GM18907 (cell line): ENCODE results near the gene PAPLN.

Experiments used
- ATAC-seq: cut with Tn5 transposase; IDR thresholded peaks from one replicate; pipeline ENCODE4 v1.9.1; 2021; ENCODE audit warnings: mild to moderate bottlenecking, moderate library complexity; ENCODE audit not compliant: unreplicated experiment

The PAPLN gene

DNA sequence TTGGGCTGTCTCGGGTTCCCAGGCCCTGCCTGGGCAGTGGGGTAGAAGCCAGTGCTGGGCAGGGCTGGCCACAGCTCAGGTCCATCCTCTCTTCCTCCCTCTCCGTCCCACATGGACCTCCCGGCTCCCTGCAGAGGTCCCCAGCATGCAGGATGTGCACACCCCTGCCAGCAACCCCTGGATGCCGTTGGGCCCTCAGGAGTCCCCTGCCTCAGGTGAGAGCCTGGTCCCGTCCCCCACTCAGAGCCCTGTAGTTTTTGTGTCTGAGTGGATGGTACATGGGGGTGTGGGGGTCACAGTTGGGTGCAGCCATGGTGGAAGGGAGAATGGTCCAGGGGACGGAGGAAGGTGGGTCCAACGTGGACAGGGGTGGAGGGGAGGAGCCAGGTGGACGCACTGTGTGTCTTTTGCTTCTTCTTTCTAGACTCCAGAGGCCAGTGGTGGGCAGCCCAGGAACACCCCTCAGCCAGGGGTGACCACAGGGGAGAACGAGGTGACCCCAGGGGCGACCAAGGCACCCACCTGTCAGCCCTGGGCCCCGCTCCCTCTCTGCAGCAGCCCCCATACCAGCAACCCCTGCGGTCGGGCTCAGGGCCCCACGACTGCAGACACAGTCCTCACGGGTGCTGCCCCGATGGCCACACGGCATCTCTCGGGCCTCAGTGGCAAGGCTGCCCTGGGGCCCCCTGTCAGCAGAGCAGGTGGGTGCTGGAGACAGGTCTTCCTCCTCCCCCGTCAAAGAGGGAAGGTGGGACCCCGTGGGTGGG, 21.7 kb downstream of the PAPLN start:
- ATAC-seq: no peak

DNA sequence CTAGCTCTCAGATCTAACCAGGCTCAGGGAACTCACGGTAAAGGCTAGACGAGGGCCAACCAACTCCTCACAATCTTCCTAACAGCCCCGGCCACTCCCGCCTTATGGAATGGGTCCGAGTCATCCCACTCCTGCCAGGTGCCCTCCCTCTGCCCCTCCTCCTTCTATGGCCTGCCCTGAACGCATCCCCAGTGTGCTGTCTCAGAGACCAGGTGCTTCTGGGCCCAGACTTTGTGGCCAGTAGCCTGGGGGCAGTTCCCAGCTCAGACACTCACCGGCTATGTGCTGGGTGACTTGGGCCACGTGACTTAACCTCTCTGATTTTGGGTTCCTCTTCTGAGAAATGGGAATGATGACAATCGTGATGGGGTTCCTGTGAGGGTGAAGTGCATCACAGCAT, 22.5 kb downstream of the PAPLN start:
- no peak for ATAC-seq

DNA sequence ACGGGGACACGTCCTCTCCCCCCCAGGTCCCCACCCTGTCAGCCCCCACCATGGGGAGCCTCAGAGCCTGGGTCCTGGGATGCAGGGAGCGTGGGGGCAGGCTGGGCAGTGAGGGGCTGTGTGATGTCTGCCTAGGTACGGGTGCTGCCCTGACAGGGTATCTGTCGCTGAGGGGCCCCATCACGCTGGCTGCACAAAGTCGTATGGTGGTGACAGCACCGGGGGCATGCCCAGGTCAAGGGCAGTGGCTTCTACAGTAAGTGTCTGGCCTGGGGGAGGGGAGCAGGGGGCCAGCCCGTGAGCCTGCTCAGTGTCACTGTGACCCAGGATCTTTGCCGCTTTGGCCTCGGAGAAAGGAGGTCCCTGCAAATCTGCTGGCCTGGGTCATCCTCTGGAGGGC, 23.3 kb downstream of the PAPLN start:
- ATAC-seq: no peak

DNA sequence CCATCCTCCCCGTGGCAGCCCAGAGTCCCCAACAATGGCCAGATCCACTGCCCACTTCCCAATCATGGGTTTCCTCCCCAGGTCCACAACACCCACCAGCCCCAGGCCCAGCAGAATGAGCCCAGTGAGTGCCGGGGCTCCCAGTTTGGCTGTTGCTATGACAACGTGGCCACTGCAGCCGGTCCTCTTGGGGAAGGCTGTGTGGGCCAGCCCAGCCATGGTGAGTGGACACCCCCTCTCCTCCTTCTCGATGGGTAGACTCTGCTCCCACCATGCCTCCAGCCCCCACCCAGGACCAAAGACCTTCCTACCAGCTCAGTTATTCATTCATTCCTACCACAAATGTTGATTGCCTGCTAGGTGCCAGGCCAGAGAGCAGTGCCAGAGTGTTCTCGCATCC, 23.8 kb downstream of the PAPLN start:
- ATAC-seq: no peak

DNA sequence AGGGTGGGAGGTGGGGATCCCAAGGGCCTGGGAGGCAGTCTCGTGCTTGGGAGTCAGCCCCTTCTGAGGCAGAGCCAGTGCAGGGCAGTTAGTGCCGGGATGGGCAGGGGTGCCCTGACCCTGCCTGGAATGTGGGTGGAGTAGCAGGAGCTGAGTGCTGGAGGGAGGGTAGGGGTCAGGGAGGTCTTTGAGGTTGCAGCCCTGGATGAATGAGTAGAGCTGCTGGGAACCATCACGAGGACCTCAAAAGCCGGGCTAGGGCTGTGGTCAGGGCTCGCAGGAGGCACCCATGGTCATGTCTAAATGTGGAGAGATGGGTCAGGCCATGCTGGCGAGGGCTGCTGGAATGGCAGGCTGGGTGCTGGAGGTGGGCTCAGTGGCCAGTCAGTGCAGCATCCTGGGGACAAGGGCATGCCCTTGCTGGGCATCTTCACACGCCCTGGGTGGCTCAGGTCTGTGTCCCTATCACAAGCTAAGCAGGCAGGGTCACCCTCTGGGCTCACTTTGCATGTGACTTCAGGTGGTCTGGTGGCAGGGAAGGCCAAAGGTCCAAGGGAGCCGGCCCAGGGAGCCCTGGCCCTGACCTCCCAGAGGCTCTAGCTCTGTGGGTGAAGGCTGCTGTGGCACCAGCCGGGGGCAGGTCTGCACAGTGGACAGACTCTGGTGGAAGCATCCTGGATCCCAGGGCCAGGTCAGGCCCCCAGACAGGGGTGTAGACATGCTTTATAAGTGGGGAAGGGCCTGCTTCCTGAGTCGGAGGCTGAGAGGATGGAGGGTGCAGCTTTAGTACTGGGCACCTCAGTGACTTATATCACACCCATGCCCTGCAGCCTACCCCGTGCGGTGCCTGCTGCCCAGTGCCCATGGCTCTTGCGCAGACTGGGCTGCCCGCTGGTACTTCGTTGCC, 24.5 kb downstream of the PAPLN start:
- ATAC-seq: no peak

DNA sequence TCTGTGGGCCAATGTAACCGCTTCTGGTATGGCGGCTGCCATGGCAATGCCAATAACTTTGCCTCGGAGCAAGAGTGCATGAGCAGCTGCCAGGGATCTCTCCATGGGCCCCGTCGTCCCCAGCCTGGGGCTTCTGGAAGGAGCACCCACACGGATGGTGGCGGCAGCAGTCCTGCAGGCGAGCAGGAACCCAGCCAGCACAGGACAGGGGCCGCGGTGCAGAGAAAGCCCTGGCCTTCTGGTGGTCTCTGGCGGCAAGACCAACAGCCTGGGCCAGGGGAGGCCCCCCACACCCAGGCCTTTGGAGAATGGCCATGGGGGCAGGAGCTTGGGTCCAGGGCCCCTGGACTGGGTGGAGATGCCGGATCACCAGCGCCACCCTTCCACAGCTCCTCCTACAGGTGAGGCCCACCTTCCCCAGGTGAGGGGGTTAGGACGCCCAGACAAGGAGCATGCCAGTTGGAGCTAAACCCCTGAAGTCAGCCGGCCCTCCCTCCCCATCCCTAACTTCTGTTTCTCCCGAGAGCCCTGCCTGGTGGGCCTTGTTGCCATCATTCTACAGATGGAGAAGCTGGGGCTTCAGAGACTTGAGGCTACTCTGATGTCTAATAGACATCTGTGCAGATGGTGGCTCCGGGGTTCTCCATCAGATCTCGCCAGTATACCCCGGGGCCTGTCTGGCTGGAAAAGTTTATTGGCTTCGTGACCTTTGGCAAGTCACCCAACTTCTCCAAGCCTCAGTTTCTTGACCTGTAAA, 25.3 kb downstream of the PAPLN start:
- ATAC-seq: no peak

DNA sequence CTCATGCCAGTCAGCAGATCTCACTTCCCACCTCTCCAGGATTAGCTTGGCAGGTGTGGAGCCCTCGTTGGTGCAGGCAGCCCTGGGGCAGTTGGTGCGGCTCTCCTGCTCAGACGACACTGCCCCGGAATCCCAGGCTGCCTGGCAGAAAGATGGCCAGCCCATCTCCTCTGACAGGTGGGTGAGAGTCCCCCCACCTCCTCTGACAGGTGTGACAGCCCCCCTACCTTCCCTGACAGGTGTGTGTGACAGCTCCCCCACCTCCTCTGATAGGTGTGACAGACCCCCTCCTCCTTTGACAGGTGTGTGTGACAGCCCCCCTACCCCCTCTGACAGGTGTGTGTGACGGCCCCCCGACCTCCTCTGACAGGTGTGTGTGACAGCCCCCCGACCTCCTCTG, 26.3 kb downstream of the PAPLN start:
- ATAC-seq: no peak

DNA sequence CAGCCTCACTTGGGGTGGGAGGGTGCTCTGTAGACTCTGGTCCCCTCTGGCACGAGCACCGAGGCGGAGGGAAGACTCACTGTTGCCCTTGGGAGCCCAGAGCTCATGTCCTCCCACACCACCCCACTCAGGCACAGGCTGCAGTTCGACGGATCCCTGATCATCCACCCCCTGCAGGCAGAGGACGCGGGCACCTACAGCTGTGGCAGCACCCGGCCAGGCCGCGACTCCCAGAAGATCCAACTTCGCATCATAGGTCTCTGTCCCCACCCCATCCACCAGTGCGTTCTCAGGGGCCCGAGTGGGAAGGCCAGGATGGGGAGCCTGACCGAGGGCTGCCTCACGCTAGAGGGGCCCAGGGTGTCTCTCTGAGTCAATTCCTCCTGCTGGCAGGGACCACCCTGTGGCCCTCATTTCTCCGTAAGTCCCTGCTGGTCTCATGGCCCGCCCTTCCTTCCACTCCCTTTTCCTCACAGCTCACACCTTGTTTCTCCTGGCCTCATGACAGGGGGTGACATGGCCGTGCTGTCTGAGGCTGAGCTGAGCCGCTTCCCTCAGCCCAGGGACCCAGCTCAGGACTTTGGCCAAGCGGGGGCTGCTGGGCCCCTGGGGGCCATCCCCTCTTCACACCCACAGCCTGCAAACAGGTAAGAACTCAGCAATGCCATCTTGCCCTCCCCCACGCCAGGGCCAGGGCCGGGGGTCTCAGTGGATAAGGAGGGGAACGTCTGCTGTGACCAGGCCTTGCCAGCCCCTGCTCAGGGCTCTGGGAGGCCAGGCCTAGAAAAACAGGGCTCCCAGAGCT, 27.0 kb downstream of the PAPLN start:
- no peak for ATAC-seq

DNA sequence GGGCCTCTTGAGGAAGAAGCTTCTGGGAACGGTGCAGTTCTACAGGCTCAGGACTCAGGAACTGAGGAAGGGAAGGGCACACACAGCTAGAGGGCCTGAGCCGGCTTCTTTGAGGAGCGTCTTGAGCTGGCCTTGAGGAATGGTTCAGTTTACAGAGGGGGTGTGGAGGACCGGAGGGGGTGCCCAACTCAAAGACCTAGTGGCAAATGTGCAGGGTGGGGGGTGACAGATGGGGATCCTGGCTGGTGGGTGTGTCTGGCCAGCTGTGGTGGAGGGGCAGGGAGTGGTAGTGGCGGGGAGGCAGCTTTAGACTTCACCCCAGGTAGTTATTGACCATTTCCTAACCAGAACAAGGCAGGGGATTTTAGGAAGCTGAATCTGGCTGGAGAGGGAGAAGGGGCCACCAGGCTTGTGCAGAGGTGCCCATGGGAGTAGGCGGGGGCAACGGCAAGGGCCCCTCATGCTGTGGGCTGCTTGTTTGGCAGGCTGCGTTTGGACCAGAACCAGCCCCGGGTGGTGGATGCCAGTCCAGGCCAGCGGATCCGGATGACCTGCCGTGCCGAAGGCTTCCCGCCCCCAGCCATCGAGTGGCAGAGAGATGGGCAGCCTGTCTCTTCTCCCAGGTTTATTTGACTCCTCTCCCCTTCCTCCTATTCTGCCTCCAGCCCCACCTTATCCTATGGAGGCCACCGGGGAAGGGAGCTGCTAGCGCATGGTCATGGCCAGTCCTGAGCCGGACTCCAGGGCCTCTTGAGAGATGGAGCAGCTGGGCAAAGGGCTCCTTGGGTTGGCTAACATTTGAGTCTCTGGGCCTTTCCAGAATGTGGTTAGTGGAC, 27.8 kb downstream of the PAPLN start:
- ATAC-seq: no peak

DNA sequence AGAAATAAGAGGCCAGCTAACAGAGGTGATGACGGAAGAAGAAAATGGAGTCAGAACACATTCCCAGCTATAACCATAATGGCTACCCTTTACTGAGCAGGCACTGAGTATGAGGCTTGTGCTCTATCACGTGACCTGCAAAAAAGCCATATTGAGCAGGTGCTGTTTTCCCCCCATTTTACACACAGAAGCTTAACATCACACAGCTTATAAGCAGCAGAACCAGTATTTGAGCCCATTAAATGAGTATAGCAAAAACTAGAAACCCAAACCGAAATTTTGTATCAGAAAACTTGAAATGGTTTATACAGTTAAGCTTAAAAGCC, 28.4 kb downstream of the PAPLN start:
- no peak for ATAC-seq

DNA sequence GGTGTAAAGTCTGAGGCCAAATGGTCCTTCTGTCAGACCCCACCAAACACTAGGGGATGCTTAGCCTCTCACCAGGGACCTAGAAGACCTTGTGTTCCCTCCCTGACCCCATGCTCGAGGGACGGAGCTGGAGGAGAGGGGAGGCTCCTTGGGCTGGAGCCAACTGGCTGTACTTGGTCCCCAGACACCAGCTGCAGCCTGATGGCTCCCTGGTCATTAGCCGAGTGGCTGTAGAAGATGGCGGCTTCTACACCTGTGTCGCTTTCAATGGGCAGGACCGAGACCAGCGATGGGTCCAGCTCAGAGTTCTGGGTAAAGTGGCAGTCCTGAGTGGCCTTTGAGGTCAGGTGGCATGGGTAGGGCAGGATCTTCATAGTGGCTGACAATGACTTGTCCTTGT, 29.0 kb downstream of the PAPLN start:
- ATAC-seq: no peak

DNA sequence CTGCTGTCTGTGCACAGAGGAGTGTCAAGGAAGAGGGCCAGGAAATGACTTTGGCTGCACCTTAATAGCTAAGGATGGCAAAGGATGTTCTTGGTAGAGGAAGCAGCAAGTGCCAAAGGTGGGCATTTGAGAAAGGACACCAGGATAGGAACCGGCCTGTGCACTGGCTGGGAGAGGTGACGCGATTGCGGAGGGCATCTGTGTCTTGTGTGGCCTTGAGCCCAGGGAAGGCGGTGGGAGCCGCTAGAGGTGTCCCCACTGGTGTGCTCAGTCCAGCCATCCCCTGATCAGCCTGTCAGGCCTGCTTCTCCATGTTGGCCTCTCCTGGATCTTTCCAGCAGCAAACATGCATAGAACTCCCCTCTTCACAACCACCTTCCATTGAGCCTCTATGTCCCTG, 30.2 kb downstream of the PAPLN start:
- ATAC-seq: no peak

DNA sequence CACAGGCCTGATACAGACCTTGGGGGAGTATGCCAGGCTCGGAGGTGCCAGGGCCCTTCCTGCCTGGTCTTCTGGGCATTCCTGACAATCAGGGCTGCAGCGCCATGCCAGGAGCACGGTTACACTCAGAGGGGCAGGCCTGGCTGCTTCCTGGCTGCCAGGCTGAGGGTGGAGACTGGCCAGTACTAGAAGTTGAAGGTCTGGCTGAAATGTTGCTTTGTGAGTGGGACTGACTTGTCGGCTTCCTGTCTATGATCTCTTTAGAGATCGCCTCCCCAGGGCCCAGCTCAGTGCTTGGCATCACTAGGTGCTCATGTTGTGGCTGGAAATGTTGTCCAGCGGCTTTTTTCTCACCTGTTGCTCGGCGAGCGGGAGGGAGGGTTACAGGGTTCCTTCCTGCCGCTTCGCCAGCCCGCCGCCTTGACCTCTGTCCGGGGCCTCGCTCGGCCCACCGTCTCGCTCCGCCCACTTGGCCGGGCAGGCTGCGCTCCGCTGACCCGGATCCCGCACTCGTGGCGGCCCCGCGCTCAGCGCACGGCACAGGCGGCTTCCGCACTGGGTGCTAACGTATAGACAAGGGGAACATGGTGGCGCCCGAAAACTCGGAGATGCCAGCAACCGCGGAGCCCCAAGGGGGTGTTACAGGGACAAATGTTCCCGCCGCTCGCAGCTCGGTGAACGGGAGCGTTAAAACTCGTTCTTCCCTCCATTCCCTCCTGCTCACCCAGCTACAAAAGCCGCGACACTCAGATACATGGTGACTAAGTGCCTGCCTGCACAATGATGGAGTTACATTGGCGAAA, 32.6 kb downstream of the PAPLN start:
- peak; percentile 69 for ATAC-seq

DNA sequence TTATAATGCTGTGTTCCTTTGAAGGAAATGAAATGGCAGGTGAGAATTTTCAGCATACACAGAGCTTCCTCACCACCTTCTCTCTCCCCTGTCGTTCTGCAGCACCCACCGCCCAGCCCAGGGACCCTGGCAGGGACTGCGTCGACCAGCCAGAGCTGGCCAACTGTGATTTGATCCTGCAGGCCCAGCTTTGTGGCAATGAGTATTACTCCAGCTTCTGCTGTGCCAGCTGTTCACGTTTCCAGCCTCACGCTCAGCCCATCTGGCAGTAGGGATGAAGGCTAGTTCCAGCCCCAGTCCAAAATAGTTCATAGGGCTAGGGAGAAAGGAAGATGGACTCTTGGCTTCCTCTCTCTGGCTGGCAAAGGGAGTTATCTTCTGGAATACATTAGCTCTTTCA, 35.1 kb downstream of the PAPLN start:
- no peak for ATAC-seq

DNA sequence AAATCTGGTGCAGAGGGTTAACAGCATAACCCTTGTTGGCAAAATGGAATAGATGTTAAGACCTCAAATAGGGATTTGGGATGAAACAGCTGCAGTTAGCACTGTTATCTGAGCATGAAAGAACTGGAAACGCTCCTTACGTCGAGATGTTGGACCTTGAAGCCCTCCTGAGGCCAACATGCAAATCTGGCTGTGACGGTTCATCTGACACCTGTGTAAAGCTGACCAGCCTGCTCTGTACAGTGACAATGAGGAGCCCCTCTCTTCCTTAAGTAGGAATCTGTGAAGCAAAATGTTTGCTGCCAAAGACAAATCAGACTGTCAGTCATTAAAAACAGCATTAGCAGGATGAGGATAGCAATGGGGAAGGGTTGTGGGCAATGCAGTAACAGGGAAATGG, 36.5 kb downstream of the PAPLN start:
- no peak for ATAC-seq

DNA sequence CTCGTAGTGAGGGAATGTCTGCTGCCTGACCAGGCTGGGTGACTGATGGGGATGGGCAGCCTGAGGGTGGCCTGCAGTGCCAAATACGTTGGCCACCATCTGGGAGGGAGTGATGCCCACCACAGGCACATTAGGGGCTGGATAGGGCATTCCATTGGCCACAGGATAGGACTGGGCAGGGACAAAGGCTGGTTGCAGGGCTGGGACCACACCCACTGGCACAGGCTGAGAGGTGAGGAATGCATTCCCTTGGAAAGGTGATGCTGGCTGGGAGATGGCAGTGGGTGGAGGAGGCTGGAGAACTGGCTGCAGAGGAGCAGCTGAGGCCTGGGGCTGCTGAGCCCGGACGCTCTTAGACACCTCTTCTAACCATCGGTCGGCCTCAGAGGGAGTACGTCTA, 39.5 kb downstream of the PAPLN start:
- no peak for ATAC-seq

DNA sequence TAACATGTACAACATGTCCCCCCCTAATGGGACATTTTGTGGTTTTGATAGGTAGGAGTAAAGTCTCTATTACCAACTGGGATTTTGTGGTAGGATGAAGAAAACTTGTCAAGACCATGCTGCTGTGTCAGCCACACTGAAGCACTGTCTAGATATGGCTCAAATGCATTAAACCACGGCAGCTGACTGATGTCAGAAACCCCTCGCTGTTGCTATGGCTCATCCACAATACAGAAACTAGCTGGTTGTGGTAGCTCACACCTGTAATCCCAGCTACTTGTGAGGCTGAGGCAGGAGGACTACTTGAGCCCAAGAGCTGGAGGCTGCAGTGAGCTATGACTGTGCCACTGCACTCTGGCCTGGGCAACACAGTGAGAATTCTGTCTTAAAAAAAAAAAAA, 40.1 kb downstream of the PAPLN start:
- ATAC-seq: no peak

DNA sequence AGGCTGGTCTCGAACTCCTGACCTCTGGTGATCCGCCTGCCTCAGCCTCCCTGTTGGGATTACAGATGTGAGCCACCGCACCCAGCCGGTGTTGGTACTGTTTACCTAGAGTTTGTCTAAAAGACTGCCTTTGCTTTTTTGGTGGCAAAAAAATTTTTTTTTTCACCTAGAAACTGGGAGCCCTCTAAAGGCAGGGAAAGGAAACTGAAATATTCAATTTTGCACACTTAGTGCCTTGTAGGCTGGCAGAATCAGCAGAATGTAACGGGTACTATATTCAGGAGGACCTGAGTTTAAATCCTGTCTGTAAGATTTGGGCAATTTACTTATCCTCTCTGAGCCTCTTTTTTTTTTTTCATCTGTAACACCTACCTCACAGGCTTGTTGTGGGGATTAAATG, 43.6 kb downstream of the PAPLN start:
- ATAC-seq: no peak
